ENCODE results near the gene LPP.

The LPP gene

DNA sequence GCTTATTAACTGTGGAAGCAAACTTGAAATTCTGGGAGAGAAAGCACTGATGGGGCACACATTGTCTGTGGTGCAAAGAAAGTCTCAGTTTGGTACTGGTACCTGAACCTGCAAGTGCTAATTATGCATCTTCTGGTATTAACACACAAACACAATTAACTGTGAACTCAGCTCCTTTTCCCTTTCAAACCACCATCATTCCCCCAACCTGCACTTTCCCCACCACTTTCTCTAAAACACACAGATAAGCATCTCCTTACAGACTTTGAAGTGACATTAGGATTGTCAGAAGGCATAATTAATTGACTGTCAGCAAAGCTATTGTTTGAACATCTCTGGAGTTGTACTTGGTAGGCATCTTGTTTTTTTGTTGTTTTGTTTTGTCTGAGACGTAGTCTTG, 565.6 kb downstream of the LPP start:
- no peak for DNase-seq (ENCODE audit: extremely low read depth, low read depth)
- TF ChIP-seq CTCF (IDR thresholded peaks at IDR 0.05; ENCODE audit: low read depth, low read length, missing control alignments), result no peak
- H3K4me3 ChIP-seq (replicated peaks; ENCODE audit: low read depth, low read length), result no peak overlapping the region

DNA sequence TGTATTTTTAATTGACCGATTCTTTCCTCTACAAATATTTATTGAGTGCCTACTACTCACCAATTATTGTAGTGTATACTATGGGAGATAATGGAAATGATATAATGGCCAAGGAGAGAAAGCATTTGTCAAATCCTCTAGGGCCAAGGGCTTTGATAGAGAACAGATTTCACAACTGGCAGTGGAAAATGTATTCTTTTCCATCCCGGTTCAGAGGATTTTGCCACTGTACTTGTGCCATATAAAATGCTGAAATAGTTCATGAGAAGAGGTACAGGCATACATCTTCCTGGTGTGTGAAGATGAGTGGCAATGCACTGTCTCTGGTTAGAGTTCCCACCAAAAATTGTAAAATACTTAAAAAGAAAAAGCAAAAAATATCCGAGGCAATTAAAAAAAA, 566.3 kb downstream of the LPP start:
- TF ChIP-seq CTCF (IDR thresholded peaks at IDR 0.05; ENCODE audit: low read depth, low read length, missing control alignments), result no peak
- DNase-seq (ENCODE audit: extremely low read depth, low read depth), result no peak
- no peak overlapping the region for H3K4me3 ChIP-seq (replicated peaks; ENCODE audit: low read depth, low read length)

DNA sequence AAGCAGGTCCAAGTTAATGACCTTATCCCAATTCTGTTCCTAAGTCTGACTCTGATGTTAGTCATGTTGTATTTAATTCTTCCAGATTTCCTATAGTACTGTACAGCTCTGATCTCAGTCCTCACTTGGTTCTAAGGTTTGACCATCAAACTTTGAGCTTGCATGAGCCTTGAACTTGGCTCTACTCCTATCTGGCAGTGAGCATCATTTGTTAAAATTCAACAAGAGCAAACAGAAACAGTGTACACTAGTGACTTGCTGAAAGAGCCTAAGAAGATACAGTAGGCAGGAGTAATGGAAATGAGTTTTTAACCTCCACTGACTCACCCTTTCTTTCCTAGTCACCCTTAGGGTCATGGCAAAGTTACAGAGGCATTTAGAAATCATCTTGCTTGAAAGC, 566.7 kb downstream of the LPP start:
- H3K4me3 ChIP-seq (replicated peaks; ENCODE audit: low read depth, low read length), result no peak overlapping the region
- TF ChIP-seq CTCF (IDR thresholded peaks at IDR 0.05; ENCODE audit: low read depth, low read length, missing control alignments), result no peak
- DNase-seq (ENCODE audit: extremely low read depth, low read depth), result no peak

DNA sequence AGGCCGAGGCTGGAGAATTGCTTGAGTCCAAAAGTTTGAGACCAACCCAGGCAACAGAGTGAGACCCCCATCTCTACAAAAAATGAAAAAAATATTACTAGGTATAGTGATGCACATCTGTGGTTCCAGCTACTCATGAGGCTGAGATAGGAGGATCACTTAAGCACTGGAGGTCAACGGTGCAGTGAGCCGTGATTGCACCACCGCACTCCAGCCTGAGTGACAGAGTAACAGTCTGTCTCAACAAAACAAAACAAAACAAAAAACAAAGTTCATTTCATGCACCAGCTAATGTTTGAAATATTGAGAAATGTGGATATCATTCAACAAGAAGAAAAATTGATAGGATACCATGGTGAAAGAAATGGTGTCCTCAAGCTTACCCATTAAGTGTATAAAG, 567.4 kb downstream of the LPP start:
- DNase-seq (ENCODE audit: extremely low read depth, low read depth), result no peak
- TF ChIP-seq CTCF (IDR thresholded peaks at IDR 0.05; ENCODE audit: low read depth, low read length, missing control alignments), result no peak
- no peak overlapping the region for H3K4me3 ChIP-seq (replicated peaks; ENCODE audit: low read depth, low read length)

DNA sequence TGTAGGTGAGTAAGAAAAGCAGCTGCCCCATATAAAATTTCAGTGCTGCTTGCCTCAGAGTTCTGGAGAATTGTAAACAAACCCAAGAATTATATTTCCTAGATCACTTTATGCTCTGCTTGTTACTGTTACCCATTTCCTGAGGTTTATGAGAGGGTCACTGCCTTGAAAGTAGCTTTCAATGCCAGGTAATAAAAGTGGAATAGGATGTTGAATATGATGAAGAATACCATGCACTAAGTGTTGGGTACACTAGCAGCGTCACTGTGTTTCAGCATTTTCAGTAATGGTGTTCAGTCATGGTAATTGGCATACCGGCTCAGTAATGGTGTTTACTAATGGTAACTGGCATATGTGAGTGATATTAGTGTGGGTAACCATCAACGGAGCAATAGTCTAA, 568.0 kb downstream of the LPP start:
- no peak for DNase-seq (ENCODE audit: extremely low read depth, low read depth)
- TF ChIP-seq CTCF (IDR thresholded peaks at IDR 0.05; ENCODE audit: low read depth, low read length, missing control alignments), result no peak
- no peak overlapping the region for H3K4me3 ChIP-seq (replicated peaks; ENCODE audit: low read depth, low read length)

- TF ChIP-seq CTCF (IDR thresholded peaks at IDR 0.05; ENCODE audit: low read depth, low read length, missing control alignments), result no peak
- DNase-seq (ENCODE audit: extremely low read depth, low read depth), result no peak
- no peak overlapping the region for H3K4me3 ChIP-seq (replicated peaks; ENCODE audit: low read depth, low read length)
Observed at GRCh38 chr3:188722963-188723362, 569.0 kb downstream of the LPP start.

GRCh38 chr3:188727052-188727451, 573.1 kb downstream of the LPP start:
- DNase-seq (ENCODE audit: extremely low read depth, low read depth), result no peak
- no peak for TF ChIP-seq CTCF (IDR thresholded peaks at IDR 0.05; ENCODE audit: low read depth, low read length, missing control alignments)
- no peak overlapping the region for H3K4me3 ChIP-seq (replicated peaks; ENCODE audit: low read depth, low read length)
